Measurements from ENCODE around the gene TMEM256. TPM values are rescaled to one million over a fixed set of nuclear protein-coding genes. Genes with fewer than 3 reads are reported as not detected.
A peak's percentile ranks its signal among the peaks of the same experiment; 100 is the strongest.
"Not testable (repeated sequence)": the region's sequence is repeated elsewhere in the genome, so short reads cannot be mapped to it uniquely, and the experiment has no call there.

Gene TMEM256
- polyA plus RNA-seq, 1 donor = 187 TPM

DNA sequence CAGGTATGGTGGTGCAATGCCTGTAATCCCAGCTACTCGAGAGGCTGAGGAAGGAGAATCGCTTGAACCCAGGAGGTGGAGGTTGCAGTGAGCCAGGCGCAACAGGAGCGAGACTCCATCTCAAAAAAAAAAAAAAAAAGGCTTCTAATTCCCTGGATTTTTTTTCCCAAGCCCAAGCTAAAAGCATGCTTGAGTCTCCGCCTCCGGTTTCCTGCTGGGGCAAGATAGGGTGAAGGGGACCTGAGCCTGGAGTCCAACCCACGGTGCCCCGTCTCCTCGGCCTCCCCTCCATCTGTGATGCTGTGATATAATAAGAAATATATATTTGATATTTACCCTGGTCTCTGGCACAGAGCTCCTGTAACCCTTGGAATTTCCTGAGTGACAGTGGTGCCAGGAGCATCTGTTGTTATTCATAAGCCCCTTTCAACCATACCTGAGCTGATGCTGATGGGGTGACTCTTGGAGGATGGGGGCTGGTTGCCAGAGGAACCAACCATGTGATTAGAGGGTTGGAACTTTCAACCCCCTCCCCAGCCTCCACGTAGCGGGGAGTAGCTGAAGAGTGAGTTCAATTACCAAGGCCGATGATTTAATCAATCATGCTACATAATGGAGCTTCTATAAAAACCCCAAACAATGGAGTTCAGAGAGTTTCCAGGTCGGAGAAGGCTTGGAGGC is 35.8 kb downstream of the TMEM256 start:
- H3K4me1 ChIP-seq (ENCODE audit: control insufficient read depth, insufficient read depth, low read length) = peaks cover 5% of the 10 kb centered on the region
- no CpG with 5 or more reads among the region's 13 CpGs for WGBS (ENCODE audit: insufficient coverage, low lambda C conversion rate)
- H3K36me3 ChIP-seq (ENCODE audit: control insufficient read depth, insufficient read depth, low read length) = no peaks in the 10 kb centered on the region
- H3K27me3 ChIP-seq (ENCODE audit: control insufficient read depth, insufficient read depth, low read length) = peaks cover 2% of the 10 kb centered on the region
- no peak overlapping the region for H3K4me3 ChIP-seq (ENCODE audit: low read length)
- H3K9me3 ChIP-seq (ENCODE audit: control insufficient read depth, low read depth, low read length) = no peaks in the 10 kb centered on the region
- no peak for DNase-seq
- no peak overlapping the region for H3K27ac ChIP-seq (ENCODE audit: low read length)

DNA sequence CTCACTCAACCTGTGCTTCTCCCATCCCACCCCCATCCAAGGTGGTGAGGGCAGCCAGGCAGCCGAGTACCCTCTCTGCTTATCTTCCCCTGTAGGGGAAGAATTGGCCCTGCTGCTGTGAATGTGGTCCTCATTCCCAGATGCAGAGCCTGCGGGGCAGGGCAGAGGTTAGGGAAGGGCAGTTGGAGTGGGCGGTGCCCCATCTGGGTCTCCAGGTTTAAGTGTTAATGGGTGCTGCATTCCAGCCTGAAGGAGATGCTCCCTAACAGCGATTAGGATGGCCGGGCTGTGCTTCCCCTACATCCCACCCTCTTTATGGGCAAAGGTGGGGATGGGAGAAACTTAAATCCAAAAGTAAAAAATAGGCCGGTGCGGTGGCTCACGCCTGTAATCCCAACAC is 36.8 kb downstream of the TMEM256 start:
- no peak overlapping the region for H3K27ac ChIP-seq (ENCODE audit: low read length)
- no peaks in the 10 kb centered on the region for H3K9me3 ChIP-seq (ENCODE audit: control insufficient read depth, low read depth, low read length)
- H3K36me3 ChIP-seq (ENCODE audit: control insufficient read depth, insufficient read depth, low read length) = no peaks in the 10 kb centered on the region
- peaks cover 5% of the 10 kb centered on the region for H3K4me1 ChIP-seq (ENCODE audit: control insufficient read depth, insufficient read depth, low read length)
- DNase-seq = no peak
- no peak overlapping the region for H3K4me3 ChIP-seq (ENCODE audit: low read length)
- H3K27me3 ChIP-seq (ENCODE audit: control insufficient read depth, insufficient read depth, low read length) = peaks cover 2% of the 10 kb centered on the region
- WGBS (ENCODE audit: insufficient coverage, low lambda C conversion rate) = no CpG with 5 or more reads among the region's 8 CpGs

DNA sequence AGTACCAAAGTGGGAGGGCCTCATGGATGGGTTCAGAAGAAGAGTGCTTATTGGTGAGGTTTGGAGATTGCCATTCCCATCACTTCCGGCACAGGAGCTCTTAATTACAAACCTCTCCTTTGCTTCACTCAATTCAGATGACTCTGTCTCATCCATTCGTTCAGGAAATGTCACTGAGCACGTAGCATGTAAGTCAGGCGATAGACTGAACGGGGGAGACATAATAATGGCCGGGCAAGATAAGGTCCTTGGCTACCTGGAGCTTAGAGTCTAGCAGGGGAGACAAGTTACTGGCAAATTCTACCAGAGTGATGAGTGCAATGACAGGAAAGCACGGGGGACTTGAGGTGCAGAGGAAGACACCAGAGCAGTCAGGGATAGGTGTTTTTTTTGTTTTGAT is 37.9 kb downstream of the TMEM256 start:
- no CpG with 5 or more reads among the region's 7 CpGs for WGBS (ENCODE audit: insufficient coverage, low lambda C conversion rate)
- DNase-seq = not testable (repeated sequence)

GRCh38 chr17:7363311-7363710 is 40.6 kb downstream of the TMEM256 start:
- Histone ChIP-seq H3K27ac (ENCODE audit: low read length) (no peak overlapping the region), H3K4me3 (ENCODE audit: low read length) (no peak overlapping the region), H3K27me3 (ENCODE audit: control insufficient read depth, insufficient read depth, low read length) (peaks cover 5% of the 10 kb centered on the region), H3K4me1 (ENCODE audit: control insufficient read depth, insufficient read depth, low read length) (no peaks in the 10 kb centered on the region), H3K9me3 (ENCODE audit: control insufficient read depth, low read depth, low read length) (no peaks in the 10 kb centered on the region), H3K36me3 (ENCODE audit: control insufficient read depth, insufficient read depth, low read length) (no peaks in the 10 kb centered on the region)
- DNase-seq = no peak
- WGBS (ENCODE audit: insufficient coverage, low lambda C conversion rate) = no CpG with 5 or more reads among the region's 6 CpGs

More for the DNA sequence above, 37.9 kb downstream of the TMEM256 start:
- H3K27ac ChIP-seq (ENCODE audit: low read length); H3K4me3 ChIP-seq (ENCODE audit: low read length); H3K4me1 ChIP-seq (ENCODE audit: control insufficient read depth, insufficient read depth, low read length); H3K36me3 ChIP-seq (ENCODE audit: control insufficient read depth, insufficient read depth, low read length); H3K9me3 ChIP-seq (ENCODE audit: control insufficient read depth, low read depth, low read length); H3K27me3 ChIP-seq (ENCODE audit: control insufficient read depth, insufficient read depth, low read length): not testable (repeated sequence)

- no peaks in the 10 kb centered on the region for H3K9me3 ChIP-seq (ENCODE audit: control insufficient read depth, low read depth, low read length)
- no peak for DNase-seq
- WGBS (ENCODE audit: insufficient coverage, low lambda C conversion rate) = no CpG with 5 or more reads among the region's 3 CpGs
- H3K27me3 ChIP-seq (ENCODE audit: control insufficient read depth, insufficient read depth, low read length) = peaks cover 4% of the 10 kb centered on the region
- H3K4me3 ChIP-seq (ENCODE audit: low read length) = no peak overlapping the region
- H3K4me1 ChIP-seq (ENCODE audit: control insufficient read depth, insufficient read depth, low read length) = no peaks in the 10 kb centered on the region
- no peak overlapping the region for H3K27ac ChIP-seq (ENCODE audit: low read length)
- no peaks in the 10 kb centered on the region for H3K36me3 ChIP-seq (ENCODE audit: control insufficient read depth, insufficient read depth, low read length)
Measured at GRCh38 chr17:7361906-7362305, 42.0 kb downstream of the TMEM256 start.

DNA sequence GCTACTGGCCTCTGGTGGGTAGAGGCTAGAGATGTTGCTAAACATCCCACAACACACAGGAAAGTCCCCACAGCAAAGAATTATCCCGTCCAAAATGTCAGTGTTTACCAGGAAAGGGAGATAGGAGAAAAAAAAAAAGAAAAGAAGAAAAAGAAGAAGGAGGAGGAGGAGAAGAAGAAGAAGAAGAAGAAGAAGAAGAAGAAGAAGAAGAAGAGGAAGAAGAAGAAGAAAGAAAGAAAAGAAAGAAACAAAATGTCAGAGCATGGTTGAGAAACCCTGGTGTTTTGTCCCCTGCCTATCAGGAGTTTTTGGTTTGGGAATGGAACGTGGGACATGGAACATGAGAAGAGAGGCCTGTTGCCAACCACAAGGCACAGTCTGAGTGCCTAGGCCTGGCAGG is 46.5 kb downstream of the TMEM256 start:
- WGBS (ENCODE audit: insufficient coverage, low lambda C conversion rate) = 100% methylated on average over 1 of the region's 2 CpGs
- Histone ChIP-seq H3K27me3 (ENCODE audit: control insufficient read depth, insufficient read depth, low read length) (peaks cover 8% of the 10 kb centered on the region), H3K27ac (ENCODE audit: low read length) (no peak overlapping the region), H3K9me3 (ENCODE audit: control insufficient read depth, low read depth, low read length) (no peaks in the 10 kb centered on the region), H3K36me3 (ENCODE audit: control insufficient read depth, insufficient read depth, low read length) (no peaks in the 10 kb centered on the region), H3K4me3 (ENCODE audit: low read length) (no peak overlapping the region), H3K4me1 (ENCODE audit: control insufficient read depth, insufficient read depth, low read length) (peaks cover 13% of the 10 kb centered on the region)
- no peak for DNase-seq

- H3K9me3 ChIP-seq (ENCODE audit: control insufficient read depth, low read depth, low read length) = peaks cover 4% of the 10 kb centered on the region
- H3K4me3 ChIP-seq (ENCODE audit: low read length) = no peak overlapping the region
- no CpG with 5 or more reads among the region's 8 CpGs for WGBS (ENCODE audit: insufficient coverage, low lambda C conversion rate)
- H3K27ac ChIP-seq (ENCODE audit: low read length) = no peak overlapping the region
- H3K27me3 ChIP-seq (ENCODE audit: control insufficient read depth, insufficient read depth, low read length) = peaks cover 5% of the 10 kb centered on the region
- H3K36me3 ChIP-seq (ENCODE audit: control insufficient read depth, insufficient read depth, low read length) = no peaks in the 10 kb centered on the region
- peaks cover 13% of the 10 kb centered on the region for H3K4me1 ChIP-seq (ENCODE audit: control insufficient read depth, insufficient read depth, low read length)
- DNase-seq = no peak
Measured at GRCh38 chr17:7356756-7357155, 47.1 kb downstream of the TMEM256 start.

DNA sequence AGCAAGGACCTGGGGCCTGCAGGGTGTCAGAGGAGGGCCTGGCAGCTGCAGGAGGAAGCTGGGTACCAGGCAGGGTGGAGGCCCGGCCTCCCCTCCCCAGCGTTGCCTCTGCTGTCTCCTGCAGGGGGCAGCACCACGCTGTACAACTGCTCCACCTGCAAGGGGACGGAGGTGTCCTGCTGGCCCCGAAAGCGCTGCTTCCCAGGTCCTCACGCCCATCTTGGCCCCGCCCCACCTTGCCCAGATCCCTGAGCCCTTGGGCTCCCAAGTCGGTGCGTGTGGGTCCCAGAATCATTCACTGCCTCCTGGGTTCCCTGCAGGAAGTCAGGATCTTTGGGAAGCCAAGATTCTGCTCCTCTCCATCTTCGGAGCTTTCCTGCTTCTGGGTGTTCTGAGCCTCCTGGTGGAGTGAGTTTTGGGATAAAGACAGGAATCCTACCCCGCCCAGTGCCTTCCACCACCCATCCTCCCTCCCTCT is 47.8 kb downstream of the TMEM256 start:
- Histone ChIP-seq H3K36me3 (ENCODE audit: control insufficient read depth, insufficient read depth, low read length) (no peaks in the 10 kb centered on the region), H3K27me3 (ENCODE audit: control insufficient read depth, insufficient read depth, low read length) (peaks cover 4% of the 10 kb centered on the region), H3K4me3 (ENCODE audit: low read length) (no peak overlapping the region), H3K9me3 (ENCODE audit: control insufficient read depth, low read depth, low read length) (peaks cover 4% of the 10 kb centered on the region), H3K4me1 (ENCODE audit: control insufficient read depth, insufficient read depth, low read length) (peaks cover 13% of the 10 kb centered on the region), H3K27ac (ENCODE audit: low read length) (no peak overlapping the region)
- WGBS (ENCODE audit: insufficient coverage, low lambda C conversion rate) = no CpG with 5 or more reads among the region's 12 CpGs
- peak; percentile 77 for DNase-seq

DNA sequence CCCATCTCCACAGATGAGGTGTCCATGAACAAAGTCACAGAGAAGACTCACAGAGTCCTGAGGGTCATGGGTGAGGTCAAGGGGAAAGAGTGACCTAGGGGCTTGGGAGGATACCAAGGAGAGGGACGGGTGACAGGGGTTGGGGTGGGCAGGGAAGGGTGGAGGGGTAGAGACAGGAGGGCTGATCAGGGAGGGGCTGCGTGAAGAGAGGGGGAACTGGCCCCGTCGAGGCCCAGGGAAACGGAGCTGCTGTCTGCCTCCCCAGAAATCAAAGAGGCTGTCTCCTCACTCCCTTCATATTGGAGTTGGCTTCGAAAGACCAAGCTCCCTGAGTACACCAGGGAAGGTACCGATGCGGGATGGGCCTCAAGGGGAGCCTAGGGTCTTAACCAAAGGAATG is 48.3 kb downstream of the TMEM256 start:
- H3K27ac ChIP-seq (ENCODE audit: low read length) = no peak overlapping the region
- no peak overlapping the region for H3K4me3 ChIP-seq (ENCODE audit: low read length)
- H3K4me1 ChIP-seq (ENCODE audit: control insufficient read depth, insufficient read depth, low read length) = peaks cover 13% of the 10 kb centered on the region
- no peaks in the 10 kb centered on the region for H3K36me3 ChIP-seq (ENCODE audit: control insufficient read depth, insufficient read depth, low read length)
- peaks cover 4% of the 10 kb centered on the region for H3K9me3 ChIP-seq (ENCODE audit: control insufficient read depth, low read depth, low read length)
- H3K27me3 ChIP-seq (ENCODE audit: control insufficient read depth, insufficient read depth, low read length) = peaks cover 4% of the 10 kb centered on the region
- no CpG with 5 or more reads among the region's 8 CpGs for WGBS (ENCODE audit: insufficient coverage, low lambda C conversion rate)
- no peak for DNase-seq

DNA sequence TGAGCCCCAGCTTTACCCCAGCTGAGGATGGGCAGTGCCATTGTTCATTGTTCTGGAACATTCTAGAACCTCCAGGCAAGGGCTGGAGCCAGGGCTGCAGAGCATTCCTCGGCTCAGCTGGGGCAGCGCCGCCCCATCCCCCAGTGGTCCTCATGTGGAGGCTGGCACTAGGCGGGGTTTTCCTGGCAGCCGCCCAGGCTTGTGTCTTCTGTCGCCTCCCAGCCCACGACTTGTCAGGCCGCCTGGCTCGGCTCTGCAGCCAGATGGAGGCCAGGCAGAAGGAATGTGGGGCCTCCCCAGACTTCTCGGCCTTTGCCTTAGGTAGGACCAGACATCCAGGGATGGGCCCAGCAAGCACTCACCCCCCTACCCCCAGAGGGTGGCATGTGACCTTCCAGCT is 48.8 kb downstream of the TMEM256 start, which contains the start of gene TMEM95:
Gene TMEM95 (plus strand): TSS at position 104 of the 400 bp plus-strand sequence. CDS start 49 bp downstream, at position 153.
- Histone ChIP-seq H3K4me1 (ENCODE audit: control insufficient read depth, insufficient read depth, low read length) (peaks cover 13% of the 10 kb centered on the region), H3K27ac (ENCODE audit: low read length) (no peak within 1 kb of the TSS), H3K36me3 (ENCODE audit: control insufficient read depth, insufficient read depth, low read length) (no peaks in the 10 kb centered on the region), H3K9me3 (ENCODE audit: control insufficient read depth, low read depth, low read length) (peaks cover 4% of the 10 kb centered on the region), H3K4me3 (ENCODE audit: low read length) (no peak within 1 kb of the TSS), H3K27me3 (ENCODE audit: control insufficient read depth, insufficient read depth, low read length) (peaks cover 4% of the 10 kb centered on the region)
- DNase-seq = no peak
- no CpG with 5 or more reads among the region's 10 CpGs for WGBS (ENCODE audit: insufficient coverage, low lambda C conversion rate)
